Heart left ventricle (tissue), 13 donors: ENCODE measurements around the gene ITSN1.

Experiments used
- CTCF ChIP-seq, 12 donors: fragments of 200-600 bp; sonication (generic) in 4 of 12; IDR thresholded peaks; one replicate each; pipeline versions ENCODE4 v1.5.0 to v1.8.0; 2018 to 2022; ENCODE audit warnings: antibody characterized with exemption in 12 of 12, mild to moderate bottlenecking in 5 of 12
- POLR2A ChIP-seq, 2 donors: fragments of 450-650 bp; IDR thresholded peaks; one replicate each; pipeline ENCODE4 v1.6.1; 2017; ENCODE audit warnings: antibody characterized with exemption in 2 of 2, mild to moderate bottlenecking in 2 of 2, moderate library complexity in 2 of 2
- donor health status: ischemic (EF 13 %, LVEDD 7.1; RV severe dilation, severe dysfunction).
- donor health status: DM: no; HTN: yes; CAD: no.
- donor health status: DM: no; HTN: no; CAD: no.
- donor health status: ischemic (EF 25% LVEDD 6.9; RV normal size, moderate dysfunction).
- donor health status: ischemic (EF 25% LVEDD 5.7; RV mildly dilated, moderate dysfunction).
- donor health status: ischemic (EF 35%, LVEDD 5.7; RV mildly dilated, moderate dysfunction).
- donor health status: nonischemic (EF 11% LVEDD 7.7; RV severe dilation, severe dysfunction).
- donor health status: DM: yes; HTN: yes; CAD: no.
- donor health status: PGD.
- donor health status: ischemic (EF 29% LVEDD 5.4; RV normal size, mild dysfunction).
- donor health status: nonischemic (EF 23%, LVEDD 6.1; RV moderate dilation, normal function).

GRCh38 chr21:33820798-33821197 is 178.5 kb downstream of the ITSN1 start:
- TF ChIP-seq POLR2A (IDR thresholded peaks at IDR 0.05) (no peak), CTCF (IDR thresholded peaks at IDR 0.05) (no peak)
